H1 (cell line): ENCODE measurements around the gene RIBC1. TPM values are rescaled to one million over a fixed set of nuclear protein-coding genes. Genes with fewer than 3 reads are reported as not detected.

ENCODE experiments used
- CTCF ChIA-PET: fragments of 300-600 bp; sonication (Branson Sonifier 250); formaldehyde crosslinking; loops from one replicate; lab custom pipeline; 2021; ENCODE audit not compliant: partially characterized antibody; lab: Charles Lee
- POLR2A ChIA-PET: fragments of 300-600 bp; sonication (Branson Sonifier 250); formaldehyde crosslinking; loops from one replicate; lab custom pipeline; 2021; ENCODE audit warnings: inconsistent platforms; ENCODE audit not compliant: partially characterized antibody; lab: Charles Lee
- DNase-seq, 2 experiments: peaks; one replicate each; pipeline versions ENCODE4 v3.0.0 to v3.0.0-alpha.2; 2010 to 2022; ENCODE audit warnings: low spot score in 2 of 2, low read depth in 1 of 2, mixed read lengths in 1 of 2
- FAIRE-seq: peaks from 2 replicates; lab custom pipeline; 2011; peaks lifted over from hg19 to GRCh38; lab: Jason Lieb, UNC
- H2AFZ ChIP-seq: 2 replicates; pipeline ENCODE4 v1.8.1; 2012; ENCODE audit warnings: low read length, inconsistent platforms
- H2AK5ac ChIP-seq: 2 replicates; pipeline ENCODE4 v1.6.1; 2013; ENCODE audit warnings: low read depth, low read length
- H2BK120ac ChIP-seq: replicated peaks from 2 replicates; pipeline ENCODE3; 2013; ENCODE audit warnings: low read depth, low read length, inconsistent platforms
- H2BK12ac ChIP-seq: 2 replicates; pipeline ENCODE4 v1.6.1; 2013; ENCODE audit warnings: low read depth, low read length
- H2BK15ac ChIP-seq: 2 replicates; pipeline ENCODE4 v1.6.1; 2013; ENCODE audit warnings: low read length
- H2BK20ac ChIP-seq: 2 replicates; pipeline ENCODE4 v1.6.1; 2013; ENCODE audit warnings: low read length
- H2BK5ac ChIP-seq: 2 replicates; pipeline ENCODE4 v1.6.1; 2013; ENCODE audit warnings: low read depth, low read length
- H3K14ac ChIP-seq: 2 replicates; pipeline ENCODE4 v1.6.1; 2013; ENCODE audit warnings: inconsistent platforms; ENCODE audit not compliant: insufficient read length
- H3K18ac ChIP-seq: 2 replicates; pipeline ENCODE4 v1.6.1; 2013; ENCODE audit warnings: low read length; ENCODE audit errors: extremely low read depth
- H3K23ac ChIP-seq: 2 replicates; pipeline ENCODE4 v1.6.1; 2013; ENCODE audit warnings: inconsistent platforms; ENCODE audit not compliant: insufficient read length
- H3K23me2 ChIP-seq: 2 replicates; pipeline ENCODE4 v1.6.1; 2013; ENCODE audit warnings: low read depth, low read length
- H3K27ac ChIP-seq: 2 replicates; pipeline ENCODE4 v1.6.1; 2011; ENCODE audit warnings: low read depth, low read length, inconsistent platforms
- H3K27me3 ChIP-seq, 4 experiments: replicated peaks in 1 of 4; 1 replicate in 1 of 4; 2 replicates in 3 of 4; pipeline versions ENCODE4 v1.6.1 to v1.8.1; 2011 to 2013; ENCODE audit warnings: low read length in 3 of 4, mild to moderate bottlenecking in 3 of 4, inconsistent platforms in 2 of 4, mixed read lengths in 2 of 4, moderate library complexity in 1 of 4; ENCODE audit not compliant: control insufficient read depth in 3 of 4, insufficient read depth in 3 of 4; ENCODE audit errors: extremely low read depth in 1 of 4
- H3K36me3 ChIP-seq, 4 experiments: 2 replicates each; pipeline versions ENCODE4 v1.6.1 to v1.8.1; 2011 to 2013; ENCODE audit warnings: mild to moderate bottlenecking in 4 of 4, low read length in 3 of 4, moderate library complexity in 2 of 4, control low read depth in 1 of 4, inconsistent platforms in 1 of 4; ENCODE audit not compliant: insufficient read depth in 4 of 4, control insufficient read depth in 2 of 4
- H3K4ac ChIP-seq: replicated peaks from 2 replicates; pipeline ENCODE3; 2013; ENCODE audit warnings: low read length, low read depth, mixed read lengths, inconsistent platforms; ENCODE audit not compliant: insufficient read length
- H3K4me1 ChIP-seq, 4 experiments: replicated peaks in 1 of 4; 1 replicate in 1 of 4; 2 replicates in 3 of 4; pipeline versions ENCODE4 v1.6.1 to v1.8.1; 2011 to 2013; ENCODE audit warnings: low read length in 3 of 4, inconsistent platforms in 2 of 4, mixed read lengths in 1 of 4; ENCODE audit not compliant: insufficient read depth in 4 of 4, control insufficient read depth in 3 of 4
- H3K4me2 ChIP-seq, 2 experiments: 2 replicates each; pipeline versions ENCODE4 v1.6.1 to v1.8.1; 2011 to 2013; ENCODE audit warnings: low read depth in 2 of 2, low read length in 2 of 2, control low read depth in 1 of 2, inconsistent platforms in 1 of 2, mild to moderate bottlenecking in 1 of 2; ENCODE audit not compliant: insufficient read depth in 1 of 2
- H3K4me3 ChIP-seq, 4 experiments: fragments of 200-600, 300-600 bp in 1 of 4; sonication (generic), shearing (Covaris generic), sonication (Bioruptor Twin) in 1 of 4; 2 replicates each; pipeline versions ENCODE4 v1.5.1 to v1.8.1; 2011 to 2016; ENCODE audit warnings: low read length in 4 of 4, low read depth in 3 of 4, control low read depth in 2 of 4, inconsistent platforms in 2 of 4, mild to moderate bottlenecking in 2 of 4, mixed read lengths in 1 of 4, moderate library complexity in 1 of 4; ENCODE audit not compliant: insufficient read depth in 2 of 4; ENCODE audit errors: extremely low read depth in 1 of 4
- H3K56ac ChIP-seq: replicated peaks from 2 replicates; pipeline ENCODE3; 2013; ENCODE audit warnings: low read depth, mild to moderate bottlenecking, mixed read lengths, low read length, inconsistent platforms; ENCODE audit not compliant: insufficient read length
- H3K79me1 ChIP-seq: 2 replicates; pipeline ENCODE4 v1.6.1; 2013; ENCODE audit warnings: low read depth, low read length, control low read depth
- H3K79me2 ChIP-seq, 2 experiments: 2 replicates each; pipeline versions ENCODE4 v1.6.1 to v1.8.1; 2012 to 2013; ENCODE audit warnings: low read length in 2 of 2, mild to moderate bottlenecking in 2 of 2, inconsistent platforms in 1 of 2; ENCODE audit not compliant: insufficient read depth in 2 of 2, control insufficient read depth in 1 of 2
- H3K9ac ChIP-seq, 4 experiments: replicated peaks in 1 of 4; 1 replicate in 1 of 4; 2 replicates in 3 of 4; pipeline versions ENCODE4 v1.6.1 to v1.8.1; 2011 to 2013; ENCODE audit warnings: low read depth in 3 of 4, low read length in 3 of 4, control low read depth in 2 of 4, mild to moderate bottlenecking in 2 of 4, moderate library complexity in 2 of 4, inconsistent platforms in 1 of 4; ENCODE audit errors: extremely low read depth in 1 of 4
- H3K9me3 ChIP-seq, 2 experiments: 2 replicates each; pipeline versions ENCODE4 v1.6.1 to v1.8.1; 2012 to 2013; ENCODE audit warnings: mild to moderate bottlenecking in 2 of 2, moderate library complexity in 2 of 2, control low read depth in 1 of 2, inconsistent platforms in 1 of 2, low read depth in 1 of 2, low read length in 1 of 2, mixed read lengths in 1 of 2; ENCODE audit not compliant: insufficient read depth in 2 of 2
- H4K20me1 ChIP-seq, 2 experiments: replicated peaks in 1 of 2; 2 replicates each; pipeline versions ENCODE3 to v1.8.1; 2011 to 2013; ENCODE audit warnings: inconsistent platforms in 2 of 2, low read length in 2 of 2, mild to moderate bottlenecking in 1 of 2; ENCODE audit not compliant: insufficient read depth in 2 of 2, control insufficient read depth in 1 of 2
- H4K5ac ChIP-seq: 2 replicates; pipeline ENCODE4 v1.6.1; 2013; ENCODE audit warnings: low read length, low read depth, mixed read lengths, inconsistent platforms; ENCODE audit not compliant: insufficient read length
- H4K8ac ChIP-seq: 2 replicates; pipeline ENCODE4 v1.8.0; 2013; ENCODE audit warnings: mild to moderate bottlenecking, moderate library complexity, low read length, inconsistent platforms; ENCODE audit not compliant: insufficient read depth; ENCODE audit errors: extremely low read depth
- H4K91ac ChIP-seq: replicated peaks from 2 replicates; pipeline ENCODE3; 2013; ENCODE audit warnings: low read length, mixed read lengths, inconsistent platforms; ENCODE audit not compliant: insufficient read length
- ATF2 ChIP-seq: IDR thresholded peaks from 2 replicates; pipeline ENCODE4 v1.6.1; 2012; ENCODE audit warnings: low read length, inconsistent platforms
- CTBP2 ChIP-seq: IDR thresholded peaks from 2 replicates; pipeline ENCODE4 v1.7.0; 2011; ENCODE audit warnings: borderline replicate concordance, mild to moderate bottlenecking, moderate library complexity, mixed read lengths, low read length; ENCODE audit not compliant: insufficient read depth, insufficient read length
- KDM5A ChIP-seq: fragments of 200-600 bp; IDR thresholded peaks from 2 replicates; pipeline ENCODE4 v1.7.1; 2012; ENCODE audit warnings: mild to moderate bottlenecking, low read length, inconsistent platforms, mixed read lengths
- POU5F1 ChIP-seq: IDR thresholded peaks from 2 replicates; pipeline ENCODE4 v1.6.1; 2011; ENCODE audit warnings: low read depth, mild to moderate bottlenecking, low read length, moderate library complexity
- SP1 ChIP-seq: IDR thresholded peaks from 2 replicates; pipeline ENCODE4 v1.6.1; 2011; ENCODE audit warnings: low read depth, low read length
- WGBS, 2 experiments: shearing (Covaris generic) in 1 of 2; methylation state at CpG; one replicate each; pipeline versions ENCODE4 v1.1.6 to v1.1.7; 2013 to 2015; ENCODE audit warnings: low lambda C conversion rate in 2 of 2, mixed read lengths in 2 of 2, inconsistent platforms in 1 of 2, low coverage in 1 of 2, missing lambda C conversion rate in 1 of 2; ENCODE audit not compliant: insufficient replicate concordance in 2 of 2, insufficient coverage in 1 of 2, insufficient read length in 1 of 2; ENCODE audit errors: extremely low coverage in 1 of 2, missing lambda C conversion rate in 1 of 2; 5-methylcytosine and 5-hydroxymethylcytosine counted together
- polyA plus RNA-seq, 7 experiments: library from polyadenylated mRNA; depleted of rRNA in 3 of 7; stranded (reverse) in 5 of 7; unstranded in 2 of 7; fragments of >200 nt in 5 of 7; fragments of 200-250 nt in 2 of 7; gene quantifications; 1 replicate in 5 of 7; 2 replicates in 1 of 7; 4 replicates in 1 of 7; pipeline versions ENCODE4 v1.2.1 to v1.2.3, GENCODE V29; 2011 to 2013; ENCODE audit warnings: missing spikeins in 2 of 7, mixed read lengths in 2 of 7
- total RNA-seq: library from RNA; stranded (reverse); fragmentation: NEBNext Ultra II Directional; extraction: Animal tissue kit (Norgen Biotek cat#: 25700); gene quantifications from 2 replicates; pipeline ENCODE4 v1.2.1, GENCODE V29; 2021

The RIBC1 gene
- total and polyA plus RNA-seq, 2 of the 8 experiments (the other 6 are each of a cell fraction or from before 2014, with no cell fraction given): 0.41 to 0.97 TPM

- POLR2A ChIA-PET: no interaction called here
- no peak for DNase-seq
- no peaks in the 10 kb centered on the region for H3K79me2 ChIP-seq
Observed at GRCh38 chrX:53447441-53447840, 24.8 kb downstream of the RIBC1 start.

More at GRCh38 chrX:53447441-53447840, 24.8 kb downstream of the RIBC1 start:
- Histone ChIP-seq H3K56ac (no peak overlapping the region), H2BK120ac (no peak overlapping the region), H3K23me2 (no peaks in the 10 kb centered on the region), H4K8ac (no peak overlapping the region), H2BK20ac (no peak overlapping the region), H4K91ac (no peak overlapping the region), H2AFZ (no peak overlapping the region), H3K36me3 (no peaks in the 10 kb centered on the region), H2BK15ac (no peak overlapping the region), H2AK5ac (no peak overlapping the region), H3K4me2 (no peak overlapping the region), H3K23ac (no peak overlapping the region), H3K4me1 (no peaks in the 10 kb centered on the region), H2BK12ac (no peak overlapping the region), H3K18ac (no peak overlapping the region), H3K9ac (no peak overlapping the region), H3K4ac (no peak overlapping the region), H3K27ac (no peak overlapping the region), H3K9me3 (no peaks in the 10 kb centered on the region), H3K27me3 (no peaks in the 10 kb centered on the region; a peak in 1 of 7 replicates), H2BK5ac (no peak overlapping the region)
- no peak for FAIRE-seq
- CTCF ChIA-PET: interaction anchor here (0.7 to 4.5 kb wide), 11 partner anchors 11 to 213 kb away, joined by 3 to 36 read pairs (median 4); partner anchors contain the start of genes RIBC1 and SMC1A
- TF ChIP-seq KDM5A: no peak
- no peak for TF ChIP-seq POU5F1
- TF ChIP-seq CTBP2: no peak
- TF ChIP-seq SP1: no peak
- TF ChIP-seq ATF2: no peak
- TF ChIP-seq, all 59 proteins: peak for 0
- Histone ChIP-seq H3K14ac (no peak overlapping the region), H4K20me1 (no peaks in the 10 kb centered on the region), H3K4me3 (no peak overlapping the region), H3K79me1 (no peaks in the 10 kb centered on the region), H4K5ac (no peak overlapping the region)
- 80% methylated on average over 2 of the region's 2 CpGs; no CpG with 5 or more reads in 1 of the 2 experiments for WGBS, 2 experiments
